CD4-positive, alpha-beta T cell treated with Interleukin-12 subunit alpha and Interleukin-12 subunit beta, for 1 hour (primary cell): ENCODE results near the gene CLRN1.

Source experiments
- DNase-seq: peaks from one replicate; pipeline ENCODE4 v3.0.0-alpha.2; 2020

Gene CLRN1

GRCh38 chr3:150975086-150975991 is 2.8 kb upstream of the CLRN1 start:
- DNase-seq, result no peak

DNA sequence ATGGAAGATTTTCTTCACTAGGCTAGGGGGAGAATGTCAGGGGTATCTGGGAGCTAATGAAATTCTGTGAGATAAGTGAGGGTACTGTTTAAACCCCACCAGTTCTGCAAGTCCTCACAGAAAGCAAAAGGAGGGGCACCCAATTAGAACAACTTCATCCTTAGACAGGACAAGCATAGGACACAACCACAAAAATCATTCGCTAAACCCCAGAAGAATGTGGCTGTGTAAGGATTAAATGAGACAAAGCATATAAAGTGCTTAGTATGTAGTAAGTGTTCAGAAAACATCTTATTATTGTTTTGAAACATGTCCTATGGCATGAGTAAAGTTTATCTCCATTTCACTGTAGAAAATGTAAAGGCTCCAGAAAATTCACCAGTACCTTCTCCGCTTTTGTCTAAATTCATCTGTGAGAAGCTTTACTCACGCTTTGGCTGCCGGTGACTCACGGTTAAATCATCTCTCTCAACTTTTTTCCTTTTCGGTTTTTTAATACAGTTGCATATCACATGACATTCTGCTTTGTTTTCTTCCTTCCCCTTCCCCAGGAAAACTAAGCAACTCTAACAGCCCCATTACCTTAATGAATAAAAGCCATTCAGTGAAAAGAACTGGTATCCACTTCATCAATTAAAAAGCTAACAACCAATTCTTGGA is 1.7 kb downstream of the CLRN1 start:
- no peak for DNase-seq

- DNase-seq, result no peak
Observed at GRCh38 chr3:150968341-150969035, 4.0 kb downstream of the CLRN1 start.

DNA sequence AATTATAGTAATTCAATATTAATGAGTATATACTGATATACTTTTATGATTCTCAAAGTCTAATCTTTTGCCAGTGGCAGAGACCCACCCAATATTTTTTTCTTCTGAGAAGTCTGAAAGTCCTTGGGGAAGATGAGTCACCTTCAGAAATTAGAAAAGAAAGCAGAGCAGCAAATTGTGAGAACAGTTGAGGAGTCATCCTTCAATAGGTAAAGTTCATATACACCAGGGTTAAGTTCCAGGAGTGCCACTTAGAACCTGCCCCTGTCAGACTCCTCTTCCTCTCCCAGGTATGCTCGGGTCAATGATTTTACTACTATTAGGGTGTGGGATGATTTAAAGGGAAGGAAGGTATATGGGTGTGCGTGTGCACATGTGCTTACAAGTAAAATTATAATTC is 7.1 kb downstream of the CLRN1 start:
- no peak for DNase-seq

DNA sequence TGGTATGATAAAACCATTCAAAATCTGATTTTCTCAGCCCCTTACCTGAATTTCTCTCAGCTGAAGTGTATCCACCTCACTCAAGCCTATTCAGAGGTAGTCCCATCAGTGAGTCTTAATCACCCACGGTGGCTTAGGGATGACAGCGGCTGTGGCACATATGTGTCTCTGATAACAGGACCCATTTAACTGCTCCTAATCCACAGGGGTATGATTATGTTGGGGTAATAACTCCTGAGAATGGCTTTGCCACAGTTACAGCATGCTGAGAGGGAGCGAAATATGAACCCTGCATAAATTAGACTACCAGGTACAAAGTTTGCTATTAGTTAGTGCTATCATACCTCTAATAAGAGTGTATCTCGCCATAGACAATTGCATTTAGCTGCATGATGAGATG is 10.6 kb downstream of the CLRN1 start:
- no peak for DNase-seq

DNA sequence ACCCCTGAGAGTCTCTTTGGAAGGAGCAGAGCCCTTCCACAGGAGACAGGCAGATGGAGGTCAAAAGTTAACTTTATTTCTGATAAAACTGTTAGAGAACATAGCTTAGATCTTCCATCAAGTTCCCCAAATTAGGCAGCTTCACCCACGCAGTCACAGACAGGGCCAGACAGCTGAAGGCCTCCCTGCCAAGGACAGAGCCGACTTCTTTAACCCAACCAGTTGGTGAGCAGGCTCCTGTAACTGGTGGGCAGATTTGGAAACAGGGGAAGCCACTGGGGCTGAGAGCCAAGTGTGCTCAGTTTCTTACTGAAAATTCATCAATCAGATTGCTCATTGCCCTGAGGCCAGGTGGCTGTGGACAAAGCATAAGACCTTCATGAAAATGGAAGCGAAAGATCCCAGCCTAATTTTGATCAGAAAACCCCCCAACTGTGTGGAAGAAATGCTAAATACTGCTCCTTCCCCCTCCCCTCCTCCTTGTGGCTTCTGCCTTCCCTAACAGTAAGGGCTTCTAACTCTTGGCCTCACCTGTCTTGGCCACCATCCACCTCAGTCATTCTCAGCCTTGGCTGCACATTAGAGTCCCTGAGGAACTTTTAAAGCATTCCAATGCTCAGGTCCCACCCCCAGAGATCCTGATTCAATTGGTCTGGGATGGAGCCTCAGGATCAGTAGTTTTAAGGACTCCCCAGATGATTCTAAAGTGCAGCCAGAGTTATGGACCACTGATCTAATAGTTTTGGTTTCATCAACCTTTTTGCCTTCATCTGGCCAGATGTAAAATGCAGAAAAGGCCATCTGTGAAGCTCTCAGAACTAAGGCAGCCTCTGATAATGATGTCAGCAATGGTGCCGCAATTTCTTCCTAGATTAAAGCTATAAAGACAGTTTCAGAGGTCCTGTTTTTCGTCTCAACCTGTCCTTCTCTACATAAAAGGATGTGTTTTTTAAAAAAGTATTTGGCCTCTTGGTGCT is 11.5 kb downstream of the CLRN1 start:
- DNase-seq, result no peak

DNA sequence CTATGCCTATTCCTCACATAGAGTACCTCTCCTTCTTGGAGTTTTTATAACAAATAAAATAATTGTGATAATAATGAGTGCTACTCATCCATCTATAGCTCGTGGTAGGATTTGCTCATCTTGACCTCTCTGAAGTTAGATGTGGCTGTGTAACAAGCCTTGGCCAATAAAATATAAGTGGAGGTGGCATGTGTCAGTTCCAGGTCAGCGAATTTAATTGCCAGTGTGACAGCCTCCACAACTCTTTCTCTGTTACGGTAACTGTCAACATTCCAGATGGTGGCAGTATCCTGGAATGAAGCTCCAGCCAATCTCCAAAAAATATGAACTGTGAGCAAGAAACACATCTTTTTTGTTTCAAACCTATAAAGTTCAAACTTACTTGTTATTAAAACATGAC is 13.8 kb downstream of the CLRN1 start:
- DNase-seq, result no peak

DNA sequence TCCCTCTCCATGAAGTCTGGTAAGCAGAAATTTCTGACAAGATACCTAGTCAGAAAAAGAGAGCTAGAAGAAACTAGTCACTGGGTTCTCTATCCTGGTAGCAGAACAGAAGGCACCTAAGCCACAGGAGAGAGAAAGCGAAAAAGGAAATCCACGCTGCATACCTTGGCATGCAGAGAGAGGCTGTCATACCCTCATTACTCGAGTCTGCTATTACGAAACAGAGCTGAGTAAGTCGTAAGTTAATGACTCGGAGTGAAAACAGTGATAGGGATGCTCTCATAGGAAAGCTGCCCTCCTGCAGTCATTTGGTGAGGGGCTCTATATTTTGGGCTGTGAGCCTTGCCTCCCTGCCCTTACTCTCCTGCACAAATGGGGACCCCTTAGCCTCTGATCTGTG is 16.2 kb downstream of the CLRN1 start:
- DNase-seq, result no peak

- DNase-seq, result no peak
Observed at GRCh38 chr3:150951923-150952322, 20.6 kb downstream of the CLRN1 start.

DNA sequence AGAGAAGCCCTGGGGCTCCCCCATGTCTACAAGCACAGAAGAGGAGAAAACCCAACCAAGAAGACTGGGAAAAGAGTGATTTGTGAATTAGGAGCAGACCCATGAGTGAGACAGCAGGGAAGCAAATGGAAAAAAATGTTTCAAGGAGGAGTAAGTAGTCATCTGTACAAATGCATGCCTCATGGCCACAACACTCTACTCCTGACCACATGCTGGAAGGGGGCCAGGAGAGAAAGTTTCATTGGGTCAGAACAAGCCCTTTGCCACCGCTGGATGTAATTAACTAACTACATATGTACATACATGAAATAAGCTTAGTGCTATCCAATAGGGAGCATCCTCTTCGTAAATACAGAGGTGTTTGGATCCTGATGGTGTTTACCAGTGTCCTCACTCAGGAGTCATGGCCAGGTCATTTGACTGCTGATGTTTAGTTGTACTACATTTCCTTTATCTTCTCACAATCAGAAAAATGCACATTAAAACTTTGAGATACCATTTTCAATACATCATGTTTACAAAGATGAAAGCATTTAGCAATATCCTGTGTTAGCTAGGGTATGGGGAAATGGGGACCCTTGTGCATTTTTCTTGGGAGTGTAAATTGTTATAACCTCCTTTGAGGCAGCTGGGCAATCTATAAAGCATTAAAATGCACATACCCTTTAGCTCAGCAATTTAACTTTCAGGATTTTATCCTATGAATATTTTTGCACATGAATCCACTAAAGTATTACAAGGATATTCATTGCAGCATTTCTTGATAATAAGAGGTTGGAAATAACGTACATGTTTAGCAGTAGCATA is 27.1 kb downstream of the CLRN1 start:
- DNase-seq, result no peak

- no peak for DNase-seq
Observed at GRCh38 chr3:150942221-150942620, 30.3 kb downstream of the CLRN1 start.

DNA sequence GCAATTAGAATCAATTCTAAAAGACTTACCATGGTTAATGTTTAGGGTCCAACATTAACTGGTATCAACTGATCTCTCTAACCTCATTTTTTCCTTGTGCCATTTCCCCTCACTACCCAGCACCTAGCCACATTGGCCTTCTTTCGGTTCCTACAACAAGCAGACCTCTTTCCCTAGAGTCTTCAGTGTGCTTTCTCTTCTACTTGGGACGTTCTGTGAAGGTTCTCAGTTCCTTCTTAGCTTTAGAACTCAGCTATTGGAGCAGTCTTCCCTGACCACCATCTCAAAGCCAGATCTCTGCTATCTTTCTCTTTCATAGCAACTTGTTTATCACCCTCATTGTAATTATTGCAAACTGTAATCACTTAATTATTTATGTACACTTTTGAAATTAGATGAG is 35.8 kb downstream of the CLRN1 start:
- no peak for DNase-seq

GRCh38 chr3:150933473-150933995 is 39.0 kb downstream of the CLRN1 start:
- DNase-seq, result no peak

DNA sequence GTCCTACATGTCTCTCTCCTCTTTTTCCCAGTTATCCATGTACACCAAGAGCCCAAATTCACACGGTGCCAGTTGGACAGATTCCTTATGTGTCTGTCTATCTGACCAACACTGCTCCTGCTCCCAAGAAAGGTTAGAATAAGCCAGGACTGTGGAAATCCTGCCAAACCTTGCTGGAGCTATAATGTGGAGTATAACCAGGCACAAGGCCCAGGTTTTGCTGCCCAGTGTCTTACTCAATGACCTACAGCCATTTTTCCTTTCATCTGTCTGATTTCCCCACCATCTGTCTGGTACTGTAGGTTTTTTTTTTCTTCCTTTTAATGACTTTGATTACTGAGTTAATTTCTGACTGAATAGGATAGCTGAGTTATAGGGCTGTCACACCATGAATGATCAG is 40.8 kb downstream of the CLRN1 start:
- no peak for DNase-seq

GRCh38 chr3:150930839-150931238 is 41.7 kb downstream of the CLRN1 start:
- DNase-seq, result no peak

DNA sequence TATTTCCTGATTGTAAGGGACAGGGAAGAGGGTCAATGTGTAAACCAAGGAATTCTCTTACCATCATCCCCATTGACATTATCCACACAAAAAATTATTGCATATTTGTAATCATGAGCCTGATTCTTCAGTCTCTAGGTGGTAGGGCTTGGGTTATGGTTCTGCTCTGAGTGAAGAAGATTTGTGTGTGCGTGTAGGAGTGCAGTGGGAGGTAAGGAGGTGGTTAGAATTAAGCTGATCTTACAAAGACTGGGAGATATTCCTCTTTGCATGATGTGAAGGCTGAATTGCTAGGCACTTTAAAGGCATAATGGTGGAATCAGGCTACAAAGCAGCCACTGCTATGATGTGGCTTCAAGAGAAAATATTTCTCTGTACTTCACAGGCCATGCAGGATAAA is 44.3 kb downstream of the CLRN1 start:
- DNase-seq, result no peak

DNA sequence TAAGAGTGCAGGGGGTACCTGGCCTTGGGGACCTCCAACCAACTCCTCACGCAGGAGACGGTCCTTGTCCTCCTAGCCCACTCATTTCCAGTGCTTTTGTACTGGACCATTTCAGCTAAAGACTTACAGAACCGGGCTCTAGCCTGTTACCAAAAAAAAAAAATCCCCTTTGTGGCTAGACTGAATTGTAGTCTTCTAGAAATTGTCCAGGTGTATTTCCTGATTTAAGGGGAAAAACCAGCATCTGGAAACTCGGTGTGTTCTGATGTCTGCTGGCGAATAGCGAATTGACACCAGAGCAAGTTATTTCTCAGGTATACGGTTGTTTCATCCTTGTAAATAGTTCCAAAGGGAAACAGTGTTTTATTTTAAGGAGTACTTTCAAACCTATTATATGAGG is 46.2 kb downstream of the CLRN1 start:
- DNase-seq, result no peak

GRCh38 chr3:150925751-150926201 is 46.8 kb downstream of the CLRN1 start:
- peak; percentile 29 for DNase-seq

- DNase-seq, result no peak
Observed at GRCh38 chr3:150922611-150923010, 49.9 kb downstream of the CLRN1 start.

- DNase-seq, result no peak
Observed at GRCh38 chr3:150921209-150921608, 51.3 kb downstream of the CLRN1 start.

- no peak for DNase-seq
Observed at GRCh38 chr3:150920236-150920635, 52.3 kb downstream of the CLRN1 start.
